Transverse colon (tissue), 4 donors: ENCODE data around the gene PRRG4.

Experiments
- CTCF ChIP-seq, 5 experiments: fragments of 200-600 bp in 3 of 5; fragments of 450-650 bp in 2 of 5; sonication (generic) in 3 of 5; IDR thresholded peaks; 1 replicate in 2 of 5; 2 replicates in 3 of 5; pipeline ENCODE4 v1.5.1; 2016 to 2017; ENCODE audit warnings: antibody characterized with exemption in 5 of 5, inconsistent platforms in 3 of 5, mild to moderate bottlenecking in 2 of 5, moderate library complexity in 1 of 5
- EP300 ChIP-seq: sonication (generic); formaldehyde crosslinking; IDR thresholded peaks from one replicate; pipeline ENCODE4 v1.6.1; 2017; ENCODE audit warnings: antibody characterized with exemption, low read depth
- POLR2A ChIP-seq: fragments of 450-650 bp; IDR thresholded peaks from one replicate; pipeline ENCODE4 v1.6.1; 2016; ENCODE audit warnings: antibody characterized with exemption, mild to moderate bottlenecking, moderate library complexity
- POLR2AphosphoS5 ChIP-seq, 3 donors: sonication (generic); formaldehyde crosslinking; IDR thresholded peaks; one replicate each; pipeline ENCODE4 v1.6.1; 2016; ENCODE audit warnings: antibody characterized with exemption in 3 of 3

GRCh38 chr11:32885556-32885955 is 55.8 kb downstream of the PRRG4 start:
- TF ChIP-seq CTCF (IDR thresholded peaks at IDR 0.05), result no peak
- TF ChIP-seq POLR2A, result no peak
- TF ChIP-seq POLR2AphosphoS5 (IDR thresholded peaks at IDR 0.05), result no peak
- no peak for TF ChIP-seq EP300
